Measurements from ENCODE around the gene MT3.

The MT3 gene

DNA sequence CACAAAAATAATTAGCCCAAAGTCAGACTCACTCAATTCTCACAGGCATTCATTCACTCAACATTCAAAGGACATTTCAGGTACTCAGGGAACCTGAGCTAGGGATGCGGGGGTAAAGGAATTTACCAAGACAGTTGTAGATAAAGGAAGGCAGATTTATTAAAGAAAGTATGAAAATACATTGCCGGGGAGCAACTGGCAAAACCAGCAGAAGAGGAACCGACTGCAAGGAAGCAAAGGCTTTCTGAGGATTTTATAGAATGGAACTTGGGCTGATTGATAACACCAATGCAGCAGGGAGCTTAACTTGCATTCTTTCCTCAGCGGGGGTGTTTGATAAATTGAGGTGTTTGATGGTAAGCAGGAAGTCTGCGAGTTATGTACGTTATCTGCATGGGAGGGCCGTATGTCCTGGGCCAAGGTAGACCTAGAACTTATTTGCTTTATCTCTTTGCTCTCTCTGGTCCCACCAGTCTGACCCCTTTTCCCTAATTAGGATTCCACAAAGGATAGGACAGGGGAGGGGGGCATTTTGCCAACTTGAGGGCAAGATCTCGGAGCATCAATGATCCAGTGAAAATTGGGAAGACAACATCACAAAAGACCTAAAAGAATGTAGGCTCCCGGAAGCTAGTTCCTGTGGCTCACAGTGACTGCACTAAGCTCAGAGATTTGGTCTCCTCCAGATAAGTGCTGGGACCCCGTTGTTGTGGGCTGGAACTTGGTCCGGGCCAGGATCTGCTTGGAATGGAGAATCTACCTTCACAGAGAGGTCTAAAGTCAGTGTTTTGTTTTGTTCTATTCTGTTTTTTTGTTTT, 5.8 kb upstream of the MT3 start:
- H3K4me2 ChIP-seq = no peak overlapping the region
- H3K79me2 ChIP-seq (ENCODE audit: insufficient read depth, low read depth) = no peaks in the 10 kb centered on the region
- H3K4me1 ChIP-seq (ENCODE audit: low read depth, poor library complexity, severe bottlenecking) = no peaks in the 10 kb centered on the region
- H3K4me3 ChIP-seq (IDR thresholded peaks at IDR 0.05; ENCODE audit: insufficient read depth, low read depth, low read length) = no peak overlapping the region
- no peaks in the 10 kb centered on the region for H3K27me3 ChIP-seq (ENCODE audit: insufficient read depth, low read depth)
- TF ChIP-seq, protein P1, sequence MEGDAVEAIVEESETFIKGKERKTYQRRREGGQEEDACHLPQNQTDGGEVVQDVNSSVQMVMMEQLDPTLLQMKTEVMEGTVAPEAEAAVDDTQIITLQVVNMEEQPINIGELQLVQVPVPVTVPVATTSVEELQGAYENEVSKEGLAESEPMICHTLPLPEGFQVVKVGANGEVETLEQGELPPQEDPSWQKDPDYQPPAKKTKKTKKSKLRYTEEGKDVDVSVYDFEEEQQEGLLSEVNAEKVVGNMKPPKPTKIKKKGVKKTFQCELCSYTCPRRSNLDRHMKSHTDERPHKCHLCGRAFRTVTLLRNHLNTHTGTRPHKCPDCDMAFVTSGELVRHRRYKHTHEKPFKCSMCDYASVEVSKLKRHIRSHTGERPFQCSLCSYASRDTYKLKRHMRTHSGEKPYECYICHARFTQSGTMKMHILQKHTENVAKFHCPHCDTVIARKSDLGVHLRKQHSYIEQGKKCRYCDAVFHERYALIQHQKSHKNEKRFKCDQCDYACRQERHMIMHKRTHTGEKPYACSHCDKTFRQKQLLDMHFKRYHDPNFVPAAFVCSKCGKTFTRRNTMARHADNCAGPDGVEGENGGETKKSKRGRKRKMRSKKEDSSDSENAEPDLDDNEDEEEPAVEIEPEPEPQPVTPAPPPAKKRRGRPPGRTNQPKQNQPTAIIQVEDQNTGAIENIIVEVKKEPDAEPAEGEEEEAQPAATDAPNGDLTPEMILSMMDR (conservative IDR thresholded peaks at IDR 0.05; ENCODE audit: low read depth, low read length) = no peak
- no peak overlapping the region for H3K27ac ChIP-seq
- H2AFZ ChIP-seq (ENCODE audit: low read depth) = no peak overlapping the region
- H3K9ac ChIP-seq = no peak overlapping the region
- no peaks in the 10 kb centered on the region for H4K20me1 ChIP-seq (ENCODE audit: insufficient read depth)
- no peaks in the 10 kb centered on the region for H3K36me3 ChIP-seq (ENCODE audit: insufficient read depth)

DNA sequence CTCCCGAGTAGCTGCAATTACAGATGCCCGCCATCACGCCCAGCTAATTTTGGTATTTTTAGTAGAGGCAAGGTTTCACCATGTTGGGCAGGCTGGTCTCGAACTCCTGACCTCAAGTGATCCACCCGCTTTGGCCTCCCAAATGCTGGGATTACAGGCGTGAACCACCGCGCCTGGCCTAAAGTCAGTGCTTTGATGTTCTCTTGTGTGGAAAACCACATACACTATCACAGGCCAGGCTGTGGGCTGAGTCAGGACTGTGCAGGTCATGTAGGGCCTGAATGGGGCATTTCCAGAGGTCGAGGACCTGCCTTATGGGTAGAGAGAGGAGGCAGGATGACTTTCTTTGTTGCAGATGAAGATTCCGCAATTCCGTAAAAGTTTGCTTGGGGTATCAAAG, 5.1 kb upstream of the MT3 start:
- TF ChIP-seq, protein P1 (conservative IDR thresholded peaks at IDR 0.05; ENCODE audit: low read depth, low read length) = no peak
- no peaks in the 10 kb centered on the region for H3K27me3 ChIP-seq (ENCODE audit: insufficient read depth, low read depth)
- no peak overlapping the region for H3K9ac ChIP-seq
- no peaks in the 10 kb centered on the region for H3K36me3 ChIP-seq (ENCODE audit: insufficient read depth)
- no peak overlapping the region for H3K27ac ChIP-seq
- H3K4me2 ChIP-seq = no peak overlapping the region
- no peak overlapping the region for H3K4me3 ChIP-seq (IDR thresholded peaks at IDR 0.05; ENCODE audit: insufficient read depth, low read depth, low read length)
- H4K20me1 ChIP-seq (ENCODE audit: insufficient read depth) = no peaks in the 10 kb centered on the region
- H3K79me2 ChIP-seq (ENCODE audit: insufficient read depth, low read depth) = no peaks in the 10 kb centered on the region
- no peaks in the 10 kb centered on the region for H3K4me1 ChIP-seq (ENCODE audit: low read depth, poor library complexity, severe bottlenecking)
- H2AFZ ChIP-seq (ENCODE audit: low read depth) = no peak overlapping the region

DNA sequence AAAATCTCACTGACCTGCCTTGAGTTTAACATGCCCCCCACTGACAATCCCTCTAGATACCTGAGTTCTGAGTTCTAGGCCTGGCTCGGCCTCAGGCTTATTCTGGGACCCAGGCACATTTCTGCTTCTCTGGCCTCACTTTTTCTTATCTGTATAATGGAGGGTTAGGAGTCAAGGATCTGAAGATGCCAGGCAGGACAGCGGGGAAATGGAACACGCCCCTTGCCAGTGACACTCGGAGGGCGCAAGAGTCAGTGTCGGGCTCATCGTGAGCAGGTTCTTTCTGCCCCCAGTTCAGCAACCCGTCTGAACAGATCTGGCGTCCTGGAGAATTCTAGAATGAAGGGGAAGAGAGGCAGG, 567 bp upstream of the MT3 start:
- no peak overlapping the region for H3K4me3 ChIP-seq (IDR thresholded peaks at IDR 0.05; ENCODE audit: insufficient read depth, low read depth, low read length)
- no peak overlapping the region for H2AFZ ChIP-seq (ENCODE audit: low read depth)
- no peak overlapping the region for H3K27ac ChIP-seq
- TF ChIP-seq, protein P1 (conservative IDR thresholded peaks at IDR 0.05; ENCODE audit: low read depth, low read length) = no peak
- no peaks in the 10 kb centered on the region for H4K20me1 ChIP-seq (ENCODE audit: insufficient read depth)
- no peaks in the 10 kb centered on the region for H3K79me2 ChIP-seq (ENCODE audit: insufficient read depth, low read depth)
- H3K4me2 ChIP-seq = no peak overlapping the region
- no peaks in the 10 kb centered on the region for H3K36me3 ChIP-seq (ENCODE audit: insufficient read depth)
- no peaks in the 10 kb centered on the region for H3K4me1 ChIP-seq (ENCODE audit: low read depth, poor library complexity, severe bottlenecking)
- no peaks in the 10 kb centered on the region for H3K27me3 ChIP-seq (ENCODE audit: insufficient read depth, low read depth)
- no peak overlapping the region for H3K9ac ChIP-seq

DNA sequence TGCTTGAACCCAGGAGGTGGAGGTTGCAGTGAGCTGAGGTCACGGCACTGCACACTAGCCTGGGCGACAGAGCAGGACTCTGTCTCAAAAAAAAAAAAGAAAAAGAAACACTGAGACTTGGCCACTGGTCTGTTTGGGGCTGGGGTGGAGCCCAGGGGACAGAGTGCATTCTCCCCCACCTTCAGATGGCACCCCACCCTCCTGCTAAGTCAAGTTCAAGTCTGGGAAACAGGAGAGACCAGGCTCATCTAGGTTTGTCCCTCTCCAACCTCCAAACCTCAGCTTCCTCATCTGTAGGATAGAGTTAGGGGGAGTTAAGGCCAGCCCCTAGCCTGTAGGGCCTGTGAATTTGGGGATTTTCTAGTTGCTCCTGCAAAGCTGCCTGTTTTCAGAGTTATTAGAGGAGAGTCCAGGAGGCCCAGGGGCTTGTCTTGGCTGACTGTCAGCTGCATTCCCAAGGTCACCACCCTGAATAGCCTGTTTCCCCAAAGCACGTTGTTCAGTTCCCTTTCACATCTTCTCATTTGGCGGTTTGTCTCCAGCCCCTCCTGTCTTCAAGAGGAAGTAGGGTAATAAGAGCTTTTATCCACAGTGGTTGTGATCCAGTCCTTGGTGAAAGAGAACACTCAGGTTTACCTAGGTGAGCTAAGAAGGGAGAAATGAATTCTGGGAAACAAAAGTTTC, 2.2 kb downstream of the MT3 start:
- Histone ChIP-seq H3K36me3 (ENCODE audit: insufficient read depth) (no peaks in the 10 kb centered on the region), H4K20me1 (ENCODE audit: insufficient read depth) (no peaks in the 10 kb centered on the region), H3K4me3 (IDR thresholded peaks at IDR 0.05; ENCODE audit: insufficient read depth, low read depth, low read length) (no peak overlapping the region), H3K27me3 (ENCODE audit: insufficient read depth, low read depth) (no peaks in the 10 kb centered on the region), H3K4me2 (no peak overlapping the region), H3K4me1 (ENCODE audit: low read depth, poor library complexity, severe bottlenecking) (no peaks in the 10 kb centered on the region), H2AFZ (ENCODE audit: low read depth) (no peak overlapping the region), H3K27ac (no peak overlapping the region), H3K79me2 (ENCODE audit: insufficient read depth, low read depth) (no peaks in the 10 kb centered on the region), H3K9ac (no peak overlapping the region)
- TF ChIP-seq, protein P1 (conservative IDR thresholded peaks at IDR 0.05; ENCODE audit: low read depth, low read length) = no peak

All from KMS-11 (cell line).